Activated gamma-delta T cell treated with Interleukin-2 at 50 U/mL for 16 hours (primary cell): Measurements from ENCODE around the gene PGM5.

Experiments
- DNase-seq: peaks from one replicate; pipeline ENCODE4 v3.0.0-alpha.2; 2020

Gene PGM5

GRCh38 chr9:68498816-68499215, 142.4 kb downstream of the PGM5 start:
- no peak for DNase-seq

GRCh38 chr9:68500457-68501381, 144.3 kb downstream of the PGM5 start:
- no peak for DNase-seq

GRCh38 chr9:68502279-68502678, 145.9 kb downstream of the PGM5 start:
- DNase-seq, result no peak

- DNase-seq, result no peak
These were observed 149.4 kb downstream of the PGM5 start for GRCh38 chr9:68505681-68506409.

GRCh38 chr9:68506551-68506950, 150.1 kb downstream of the PGM5 start:
- no peak for DNase-seq

GRCh38 chr9:68507130-68507805, 150.9 kb downstream of the PGM5 start:
- no peak for DNase-seq

GRCh38 chr9:68507806-68508145, 151.4 kb downstream of the PGM5 start:
- DNase-seq, result no peak

- DNase-seq, result no peak
These were observed 152.1 kb downstream of the PGM5 start for GRCh38 chr9:68508547-68508946.

GRCh38 chr9:68509689-68510088, 153.3 kb downstream of the PGM5 start:
- DNase-seq, result no peak

GRCh38 chr9:68513385-68513784, 157.0 kb downstream of the PGM5 start:
- DNase-seq, result no peak

GRCh38 chr9:68513981-68514380, 157.6 kb downstream of the PGM5 start:
- DNase-seq, result no peak

GRCh38 chr9:68515326-68516017, 159.1 kb downstream of the PGM5 start:
- no peak for DNase-seq

- no peak for DNase-seq
These were observed 165.7 kb downstream of the PGM5 start for GRCh38 chr9:68522131-68522530.

GRCh38 chr9:68522954-68523353, 166.5 kb downstream of the PGM5 start:
- no peak for DNase-seq

- DNase-seq, result no peak
These were observed 167.0 kb downstream of the PGM5 start for GRCh38 chr9:68523367-68523936.

- no peak for DNase-seq
These were observed 174.2 kb downstream of the PGM5 start for GRCh38 chr9:68530618-68531017.

GRCh38 chr9:68532131-68532530, 175.7 kb downstream of the PGM5 start:
- no peak for DNase-seq

- no peak for DNase-seq
These were observed 177.3 kb downstream of the PGM5 start for GRCh38 chr9:68533678-68534077.

- DNase-seq, result no peak
These were observed 180.6 kb downstream of the PGM5 start for GRCh38 chr9:68536876-68537615.

- no peak for DNase-seq
These were observed 181.1 kb downstream of the PGM5 start for GRCh38 chr9:68537616-68537880.

- DNase-seq, result no peak
These were observed 181.8 kb downstream of the PGM5 start for GRCh38 chr9:68538200-68538599.
